ENCODE data around the gene ELP2. TPM values are rescaled to one million over a fixed set of nuclear protein-coding genes. Genes with fewer than 3 reads are reported as not detected.

ELP2 gene
- total RNA-seq, 2 experiments from 2014 or later, result 40.3 to 50.5 TPM

DNA sequence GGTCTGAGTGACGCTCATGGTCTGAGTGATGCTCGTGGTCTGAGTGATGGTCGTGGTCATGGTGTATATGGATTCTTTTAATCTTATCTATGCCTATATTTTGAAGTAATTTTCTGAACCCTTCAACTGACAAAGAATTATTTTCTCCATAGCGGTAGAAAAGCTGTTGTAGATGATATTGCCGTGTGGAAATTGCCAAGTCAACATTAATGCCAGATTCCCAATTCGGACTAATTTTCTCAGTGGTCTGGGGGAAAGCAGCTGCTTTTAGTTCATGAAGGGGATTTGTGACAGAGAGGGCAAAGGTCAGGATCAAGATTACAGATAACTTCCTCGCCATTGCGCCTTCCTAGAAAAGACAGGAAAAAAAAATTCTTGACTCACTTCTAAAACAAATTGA, 3.0 kb upstream of the ELP2 start:
- Histone ChIP-seq H3K9me2 (ENCODE audit: insufficient read depth, low read length) (no peaks in the 10 kb centered on the region), H3K4me2 (ENCODE audit: low read length) (no peak overlapping the region)
- CTCF ChIA-PET (ENCODE audit: unreplicated experiment), result no interaction called here

DNA sequence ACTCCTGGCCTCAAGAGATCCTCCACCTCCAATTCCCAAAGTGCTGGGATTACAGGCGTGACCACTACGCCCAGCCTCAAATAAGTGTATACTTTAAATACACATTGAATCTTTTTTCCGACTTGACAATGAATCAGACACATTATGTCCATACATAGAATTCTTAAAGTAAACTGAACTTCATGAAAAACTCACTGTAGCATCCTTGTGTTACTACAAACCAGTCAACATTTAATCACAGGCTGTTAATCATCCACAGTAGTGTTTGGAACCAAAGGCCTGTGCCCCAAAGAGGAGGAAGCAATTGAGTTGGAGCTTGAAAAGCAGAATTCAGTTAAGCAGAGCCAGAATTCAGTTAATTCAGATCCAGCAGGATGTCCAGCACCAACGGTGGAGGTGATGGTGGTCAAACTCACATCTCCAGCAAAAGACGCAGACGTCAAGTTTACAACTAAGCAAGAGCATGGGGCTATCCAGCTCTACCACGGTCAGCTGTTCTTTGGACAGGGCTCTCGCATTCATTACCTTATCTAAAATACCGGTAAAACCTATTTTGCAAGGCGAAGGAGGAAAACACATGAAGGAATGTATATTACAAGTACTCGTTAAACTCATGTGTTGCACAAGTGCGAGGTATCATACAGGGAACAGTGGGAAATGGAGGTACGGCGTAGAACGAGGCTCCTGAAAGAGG, 1.7 kb upstream of the ELP2 start:
- ChIA-PET CTCF (ENCODE audit: unreplicated experiment) (no interaction called here), POLR2A (interaction anchor here (1.0 to 1.4 kb wide), 2 partner anchors 22 to 62 kb away, joined by 4 to 6 read pairs; no protein-coding TSS in a partner anchor)
- Histone ChIP-seq H3K9me3 (ENCODE audit: low read length) (no peaks in the 10 kb centered on the region), H3K79me2 (ENCODE audit: insufficient read depth, low read depth, low read length) (peaks cover 50% of the 10 kb centered on the region), H3K4me2 (ENCODE audit: low read length) (peak overlapping the region; percentile 99), H3K27ac (ENCODE audit: low read depth, low read length, poor library complexity, severe bottlenecking) (no peak overlapping the region), H3K36me3 (ENCODE audit: insufficient read depth, low read length) (peaks cover 20% of the 10 kb centered on the region), H3K4me3 (ENCODE audit: low read depth, low read length, poor library complexity, severe bottlenecking) (peak overlapping the region; percentile 97), H4K20me1 (ENCODE audit: insufficient read depth, low read length) (no peaks in the 10 kb centered on the region), H3K9me2 (ENCODE audit: insufficient read depth, low read length) (no peaks in the 10 kb centered on the region), H3K4me1 (ENCODE audit: insufficient read depth, low read length, poor library complexity, severe bottlenecking) (peaks cover 21% of the 10 kb centered on the region), H2AFZ (ENCODE audit: low read length) (no peak overlapping the region)
- BruUV-seq (replicated peaks), result no TSS peak
- TF ChIP-seq, protein P1, sequence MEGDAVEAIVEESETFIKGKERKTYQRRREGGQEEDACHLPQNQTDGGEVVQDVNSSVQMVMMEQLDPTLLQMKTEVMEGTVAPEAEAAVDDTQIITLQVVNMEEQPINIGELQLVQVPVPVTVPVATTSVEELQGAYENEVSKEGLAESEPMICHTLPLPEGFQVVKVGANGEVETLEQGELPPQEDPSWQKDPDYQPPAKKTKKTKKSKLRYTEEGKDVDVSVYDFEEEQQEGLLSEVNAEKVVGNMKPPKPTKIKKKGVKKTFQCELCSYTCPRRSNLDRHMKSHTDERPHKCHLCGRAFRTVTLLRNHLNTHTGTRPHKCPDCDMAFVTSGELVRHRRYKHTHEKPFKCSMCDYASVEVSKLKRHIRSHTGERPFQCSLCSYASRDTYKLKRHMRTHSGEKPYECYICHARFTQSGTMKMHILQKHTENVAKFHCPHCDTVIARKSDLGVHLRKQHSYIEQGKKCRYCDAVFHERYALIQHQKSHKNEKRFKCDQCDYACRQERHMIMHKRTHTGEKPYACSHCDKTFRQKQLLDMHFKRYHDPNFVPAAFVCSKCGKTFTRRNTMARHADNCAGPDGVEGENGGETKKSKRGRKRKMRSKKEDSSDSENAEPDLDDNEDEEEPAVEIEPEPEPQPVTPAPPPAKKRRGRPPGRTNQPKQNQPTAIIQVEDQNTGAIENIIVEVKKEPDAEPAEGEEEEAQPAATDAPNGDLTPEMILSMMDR (conservative IDR thresholded peaks at IDR 0.05; ENCODE audit: low read length), result no peak
- TF ChIP-seq EZH2phosphoT487 (IDR thresholded peaks at IDR 0.05; ENCODE audit: borderline replicate concordance, low read depth, low read length), result no peak
- intact Hi-C loops (cut with micrococcal nuclease; ENCODE audit: unreplicated experiment), result no loop called here
- no peak for DNase-seq (ENCODE audit: low spot score)

More for the DNA sequence above, 3.0 kb upstream of the ELP2 start:
- POLR2A ChIA-PET, result interaction anchor here (0.6 kb wide), 1 partner anchor 149 kb away, joined by 3 read pairs; no protein-coding TSS in a partner anchor
- Histone ChIP-seq H4K20me1 (ENCODE audit: insufficient read depth, low read length) (no peaks in the 10 kb centered on the region), H3K79me2 (ENCODE audit: insufficient read depth, low read depth, low read length) (peaks cover 37% of the 10 kb centered on the region), H3K27ac (ENCODE audit: low read depth, low read length, poor library complexity, severe bottlenecking) (no peak overlapping the region), H2AFZ (ENCODE audit: low read length) (no peak overlapping the region), H3K36me3 (ENCODE audit: insufficient read depth, low read length) (peaks cover 32% of the 10 kb centered on the region), H3K4me3 (ENCODE audit: low read depth, low read length, poor library complexity, severe bottlenecking) (no peak overlapping the region), H3K9me3 (ENCODE audit: low read length) (no peaks in the 10 kb centered on the region), H3K4me1 (ENCODE audit: insufficient read depth, low read length, poor library complexity, severe bottlenecking) (peaks cover 15% of the 10 kb centered on the region)
- DNase-seq (ENCODE audit: low spot score), result no peak
- intact Hi-C loops (cut with micrococcal nuclease; ENCODE audit: unreplicated experiment), result no loop called here
- no TSS peak for BruUV-seq (replicated peaks)
- TF ChIP-seq, protein P1 (conservative IDR thresholded peaks at IDR 0.05; ENCODE audit: low read length), result no peak
- TF ChIP-seq EZH2phosphoT487 (IDR thresholded peaks at IDR 0.05; ENCODE audit: borderline replicate concordance, low read depth, low read length), result no peak

DNA sequence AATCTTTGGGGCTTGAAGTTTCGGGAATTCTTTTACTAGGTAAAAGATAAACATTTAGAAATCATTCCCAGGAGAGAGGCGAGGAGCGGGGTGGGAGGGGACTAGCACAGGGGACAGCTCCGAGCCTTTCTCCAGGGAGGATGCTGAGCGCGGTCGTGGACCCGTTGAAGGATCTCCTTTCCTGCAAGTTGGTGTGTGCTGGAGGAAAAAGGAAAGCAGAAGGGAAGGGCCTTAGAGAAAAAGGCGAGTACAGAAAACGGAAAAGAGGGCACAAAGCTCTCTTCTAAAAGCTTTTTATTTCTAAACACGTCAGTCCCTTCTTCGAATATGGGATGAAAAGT, 1.2 kb upstream of the ELP2 start:
- Histone ChIP-seq H3K4me2 (ENCODE audit: low read length) (peak overlapping the region; percentile 99), H2AFZ (ENCODE audit: low read length) (peak overlapping the region; percentile 79), H3K4me3 (ENCODE audit: low read depth, low read length, poor library complexity, severe bottlenecking) (peak overlapping the region; percentile 97), H3K9me3 (ENCODE audit: low read length) (no peaks in the 10 kb centered on the region), H3K27ac (ENCODE audit: low read depth, low read length, poor library complexity, severe bottlenecking) (no peak overlapping the region), H3K4me1 (ENCODE audit: insufficient read depth, low read length, poor library complexity, severe bottlenecking) (peaks cover 21% of the 10 kb centered on the region), H3K9me2 (ENCODE audit: insufficient read depth, low read length) (no peaks in the 10 kb centered on the region), H3K36me3 (ENCODE audit: insufficient read depth, low read length) (peaks cover 16% of the 10 kb centered on the region), H4K20me1 (ENCODE audit: insufficient read depth, low read length) (no peaks in the 10 kb centered on the region), H3K79me2 (ENCODE audit: insufficient read depth, low read depth, low read length) (peaks cover 54% of the 10 kb centered on the region)
- no peak for DNase-seq (ENCODE audit: low spot score)
- CTCF ChIA-PET (ENCODE audit: unreplicated experiment), result no interaction called here
- no TSS peak for BruUV-seq (replicated peaks)
- POLR2A ChIA-PET, result interaction anchor here (0.6 to 1.4 kb wide), 3 partner anchors 21 to 62 kb away, joined by 4 to 6 read pairs (median 6); no protein-coding TSS in a partner anchor
- intact Hi-C loops (cut with micrococcal nuclease; ENCODE audit: unreplicated experiment), result no loop called here
- no peak for TF ChIP-seq EZH2phosphoT487 (IDR thresholded peaks at IDR 0.05; ENCODE audit: borderline replicate concordance, low read depth, low read length)
- TF ChIP-seq, protein P1 (conservative IDR thresholded peaks at IDR 0.05; ENCODE audit: low read length), result no peak

All from OCI-LY7 (cell line).